Hepatocyte (in vitro differentiated cells): ENCODE measurements around the gene SPEG.

Experiments
- CTCF ChIP-seq: fragments of 200-600 bp; sonication (generic); IDR thresholded peaks from 2 replicates; pipeline ENCODE4 v1.5.1; 2016; ENCODE audit warnings: antibody characterized with exemption, mild to moderate bottlenecking; ENCODE audit not compliant: poor library complexity
- EZH2 ChIP-seq: fragments of 200-600 bp; sonication (generic); IDR thresholded peaks from 2 replicates; pipeline ENCODE4 v1.6.1; 2016; ENCODE audit warnings: antibody characterized with exemption, mild to moderate bottlenecking, borderline replicate concordance
- EZH2phosphoT487 ChIP-seq: fragments of 200-600 bp; sonication (generic); IDR thresholded peaks from one replicate; pipeline ENCODE4 v1.6.1; 2018; ENCODE audit warnings: antibody characterized with exemption, mild to moderate bottlenecking, low read depth, moderate library complexity; ENCODE audit not compliant: unreplicated experiment, severe bottlenecking

- TF ChIP-seq CTCF: no peak
- TF ChIP-seq EZH2phosphoT487: no peak
- no peak for TF ChIP-seq EZH2
Measured at GRCh38 chr2:219416938-219417337, 17.7 kb upstream of the SPEG start.
